Cardiac septum (tissue), 1 donor: ENCODE data around the gene KNDC1. TPM values are rescaled to one million over a fixed set of nuclear protein-coding genes. Genes with fewer than 3 reads are reported as not detected.
"Not testable (repeated sequence)": the region's sequence is repeated elsewhere in the genome, so short reads cannot be mapped to it uniquely, and the experiment has no call there.

Source experiments
- DNase-seq: peaks from one replicate; pipeline ENCODE4 v3.0.0-alpha.2; 2020; ENCODE audit warnings: low spot score
- intact Hi-C: fragments of 100-400 bp; cut with DNase I; formaldehyde crosslinking; loops from one replicate; pipeline ENCODE4 v1.14.0; 2022
- long read RNA-seq: library from polyadenylated mRNA; unstranded; transcript quantifications from one replicate; pipeline ENCODE4 v2.0.0, GENCODE V29; 2021
- total RNA-seq: library from RNA; stranded (reverse); fragmentation: NEBNext Ultra II Directional; extraction: Animal tissue kit (Norgen Biotek cat#: 25700); gene quantifications from one replicate; pipeline ENCODE4 v1.2.1, GENCODE V29; 2021
- donor health status: DM: no; HTN: no; CAD: no.

KNDC1 gene, protein sequence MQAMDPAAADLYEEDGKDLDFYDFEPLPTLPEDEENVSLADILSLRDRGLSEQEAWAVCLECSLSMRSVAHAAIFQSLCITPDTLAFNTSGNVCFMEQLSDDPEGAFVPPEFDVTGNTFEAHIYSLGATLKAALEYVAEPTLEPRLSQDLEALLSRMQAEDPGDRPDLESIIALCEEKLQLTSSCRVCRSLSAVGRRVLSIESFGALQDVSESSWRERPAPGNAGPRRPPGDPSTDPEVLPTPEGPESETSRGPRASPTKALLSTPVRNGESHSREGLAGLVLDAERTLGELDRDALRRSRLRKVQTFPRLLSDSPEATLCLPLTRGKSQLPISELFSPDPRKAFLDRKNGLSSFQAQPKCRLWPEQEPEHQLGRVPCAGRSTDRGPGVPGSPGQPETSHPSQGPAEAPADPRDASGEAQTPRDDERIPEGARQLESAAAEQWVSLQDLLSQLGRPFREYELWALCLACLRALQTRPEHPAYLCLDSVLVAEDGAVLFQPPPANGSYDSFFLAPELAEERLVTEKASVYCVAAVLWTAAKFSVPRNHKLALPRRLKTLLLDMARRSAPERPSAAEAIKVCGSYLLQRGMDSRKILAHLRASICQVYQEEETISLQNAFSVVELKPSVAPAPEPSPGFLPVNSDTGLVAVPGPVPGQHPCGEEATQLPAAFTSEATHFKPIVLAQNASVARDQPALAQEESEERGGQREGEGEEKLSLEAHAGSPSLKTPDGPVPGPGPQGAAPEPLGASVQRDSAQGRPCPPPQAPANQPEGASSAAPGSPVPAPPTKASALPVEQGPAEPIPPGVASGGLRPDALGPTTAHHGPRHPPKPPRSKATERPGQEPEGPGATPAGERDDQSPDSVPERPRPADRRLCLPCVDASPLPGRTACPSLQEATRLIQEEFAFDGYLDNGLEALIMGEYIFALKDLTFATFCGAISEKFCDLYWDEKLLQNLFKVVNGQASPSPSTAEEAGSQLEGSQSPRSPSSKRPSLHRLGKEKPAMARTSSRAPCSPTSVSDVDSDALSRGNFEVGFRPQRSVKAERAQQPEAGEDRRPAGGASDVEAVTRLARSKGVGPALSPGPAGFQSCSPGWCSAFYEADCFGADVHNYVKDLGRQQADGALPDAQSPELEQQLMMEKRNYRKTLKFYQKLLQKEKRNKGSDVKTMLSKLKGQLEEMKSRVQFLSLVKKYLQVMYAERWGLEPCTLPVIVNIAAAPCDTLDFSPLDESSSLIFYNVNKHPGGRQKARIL (N-terminal part only)
- 0.05 TPM for total RNA-seq
- long read RNA-seq: 0 reads

GRCh38 chr10:133159950-133160825 is at the start of gene KNDC1:
KNDC1 (plus strand) TSS chr10:133160219; CDS start chr10:133160468, 249 bp downstream.
- intact Hi-C loops: no loop called here
- peak; percentile 57 for DNase-seq

DNA sequence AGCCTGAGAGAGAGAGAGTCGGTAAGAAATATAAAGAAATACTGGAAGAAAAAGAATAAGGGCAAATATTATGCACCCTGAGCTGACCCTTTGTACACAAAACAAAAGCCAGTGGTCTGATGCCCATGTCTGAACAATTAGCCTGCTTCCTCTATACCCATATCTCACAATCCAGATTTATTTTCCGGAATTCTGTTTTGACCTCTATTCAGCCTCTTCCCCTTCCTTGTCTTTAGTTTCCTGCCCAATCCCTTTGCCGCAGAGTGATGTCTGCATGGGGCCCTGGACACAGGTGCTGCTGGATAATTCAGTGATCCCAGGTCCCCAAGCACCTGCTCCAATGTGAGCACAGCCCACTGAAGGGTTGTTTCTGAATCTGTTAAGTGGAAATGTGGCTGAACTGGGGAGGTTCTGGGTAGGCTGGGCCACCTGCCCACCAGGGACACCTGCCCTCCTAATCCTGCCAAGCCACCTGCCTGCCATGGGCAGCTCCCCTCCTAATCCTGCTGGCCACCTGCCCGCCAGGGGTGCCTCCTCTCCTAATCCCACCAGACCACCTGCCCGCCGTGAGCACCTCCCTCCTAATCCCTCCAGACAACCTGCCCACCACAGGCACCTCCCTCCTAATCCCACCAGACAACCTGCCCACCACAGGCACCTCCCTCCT is 49.3 kb upstream of the KNDC1 start:
- intact Hi-C loops: no loop called here
- no peak for DNase-seq

DNA sequence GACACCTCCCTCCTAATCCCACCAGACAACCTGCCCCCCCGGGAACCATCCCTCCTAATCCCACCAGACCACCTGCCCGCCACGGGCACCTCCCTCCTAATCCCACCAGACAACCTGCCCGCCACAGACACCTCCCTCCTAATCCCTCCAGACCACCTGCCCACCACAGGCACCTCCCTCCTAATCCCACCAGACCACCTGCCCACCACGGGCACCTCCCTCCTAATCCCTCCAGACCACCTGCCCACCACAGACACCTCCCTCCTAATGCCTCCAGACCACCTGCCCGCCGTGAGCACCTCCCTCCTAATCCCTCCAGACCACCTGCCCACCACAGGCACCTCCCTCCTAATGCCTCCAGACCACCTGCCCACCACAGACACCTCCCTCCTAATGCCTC is 48.4 kb upstream of the KNDC1 start:
- intact Hi-C loops, DNase-seq: not testable (repeated sequence)

DNA sequence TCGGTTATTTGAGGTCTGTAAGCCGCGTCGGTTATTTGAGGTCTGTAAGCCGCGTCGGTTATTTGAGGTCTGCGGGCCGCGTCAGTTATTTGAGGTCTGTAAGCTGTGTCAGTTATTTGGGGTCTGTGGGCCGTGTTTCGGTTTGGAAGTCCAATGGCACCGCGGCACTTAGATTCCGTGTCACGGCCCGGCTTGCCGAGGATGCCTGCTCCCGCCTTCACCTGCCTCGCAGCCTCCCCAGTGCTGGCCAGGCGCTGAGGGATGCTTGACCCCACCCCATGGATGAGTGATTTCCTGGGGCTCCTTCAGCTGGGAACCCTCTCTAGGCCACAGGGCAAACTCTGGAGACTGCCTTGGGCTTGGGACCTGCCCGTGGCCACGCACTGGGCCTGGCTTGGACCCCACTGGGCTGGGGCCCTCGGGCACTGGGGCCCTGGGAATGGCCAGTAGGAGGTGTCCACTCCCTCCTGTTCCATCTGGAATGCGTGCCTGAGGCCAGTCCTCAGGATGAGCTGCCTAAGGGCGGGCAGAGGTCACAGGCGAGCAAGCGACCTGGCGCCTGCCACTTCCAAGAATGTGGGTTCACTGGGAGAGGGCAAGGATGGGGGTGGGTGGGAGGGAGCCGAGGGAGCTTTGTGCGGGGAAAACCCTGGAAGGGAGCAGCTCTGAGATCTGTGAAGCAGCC is 46.7 kb upstream of the KNDC1 start:
- DNase-seq: no peak
- intact Hi-C loops: no loop called here

- intact Hi-C loops: no loop called here
- no peak for DNase-seq
Observed at GRCh38 chr10:133113847-133114246, 46.2 kb upstream of the KNDC1 start.

- intact Hi-C loops: no loop called here
- DNase-seq: no peak
Observed at GRCh38 chr10:133114251-133114650, 45.8 kb upstream of the KNDC1 start.

DNA sequence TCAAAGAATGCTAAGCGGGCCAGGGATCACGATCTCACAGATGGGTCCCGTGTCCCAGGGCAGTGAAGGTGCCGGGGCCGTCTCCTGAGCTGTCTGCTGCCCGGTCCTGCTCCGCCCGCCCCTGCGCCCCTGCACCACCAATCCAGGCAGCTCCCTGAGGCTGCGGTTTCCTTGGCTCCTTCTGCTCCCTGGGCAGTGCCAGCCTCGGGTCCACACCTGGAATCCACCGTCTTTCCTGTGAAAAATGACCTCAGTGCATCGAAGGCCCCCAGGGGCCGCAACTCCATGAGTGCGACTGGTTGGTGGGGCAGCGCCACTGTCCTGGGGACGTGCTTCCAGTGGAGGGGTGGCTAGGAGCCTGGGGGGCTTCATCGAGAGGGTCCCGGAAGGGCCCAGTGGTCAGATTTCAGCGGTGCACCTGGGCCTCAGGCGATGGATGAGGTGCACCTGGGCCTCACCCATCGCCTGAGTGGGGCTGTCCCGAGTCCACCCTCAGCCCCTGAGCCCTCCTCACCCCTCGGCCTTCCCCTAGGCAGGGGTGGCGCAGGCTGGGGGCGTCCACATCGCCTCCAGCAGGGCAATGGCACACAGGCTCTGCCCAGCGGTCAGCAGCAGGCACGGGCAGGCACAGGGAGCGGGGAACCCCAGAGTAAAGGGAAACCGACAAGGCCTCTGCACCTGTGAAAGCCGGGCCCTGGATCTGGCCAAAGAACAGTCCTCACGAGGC is 45.1 kb upstream of the KNDC1 start:
- no peak for DNase-seq
- intact Hi-C loops: no loop called here

GRCh38 chr10:133115453-133115842 is 44.6 kb upstream of the KNDC1 start:
- intact Hi-C loops: no loop called here
- no peak for DNase-seq

DNA sequence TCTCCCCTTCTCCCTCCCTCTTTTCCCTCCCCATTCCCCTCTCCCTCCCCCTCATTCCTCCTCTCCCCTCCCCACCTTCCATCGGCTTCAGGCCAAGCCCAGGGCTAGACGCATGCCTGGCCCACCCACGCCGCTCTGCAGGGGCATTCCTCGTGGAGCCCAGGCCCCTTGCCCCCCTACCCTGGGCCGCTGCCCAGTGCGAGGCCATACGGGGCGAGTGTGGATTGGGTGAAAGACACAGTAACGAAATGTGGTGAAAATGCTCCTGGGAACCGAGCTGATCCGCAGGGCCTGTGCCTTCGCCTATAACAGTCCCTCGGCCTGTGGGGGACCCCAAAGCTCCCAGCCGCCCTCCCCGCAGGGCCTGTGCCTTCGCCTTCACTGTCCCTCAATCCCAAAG is 44.0 kb upstream of the KNDC1 start:
- intact Hi-C loops: no loop called here
- no peak for DNase-seq

GRCh38 chr10:133116455-133116854 is 43.6 kb upstream of the KNDC1 start:
- no peak for DNase-seq
- intact Hi-C loops: no loop called here

DNA sequence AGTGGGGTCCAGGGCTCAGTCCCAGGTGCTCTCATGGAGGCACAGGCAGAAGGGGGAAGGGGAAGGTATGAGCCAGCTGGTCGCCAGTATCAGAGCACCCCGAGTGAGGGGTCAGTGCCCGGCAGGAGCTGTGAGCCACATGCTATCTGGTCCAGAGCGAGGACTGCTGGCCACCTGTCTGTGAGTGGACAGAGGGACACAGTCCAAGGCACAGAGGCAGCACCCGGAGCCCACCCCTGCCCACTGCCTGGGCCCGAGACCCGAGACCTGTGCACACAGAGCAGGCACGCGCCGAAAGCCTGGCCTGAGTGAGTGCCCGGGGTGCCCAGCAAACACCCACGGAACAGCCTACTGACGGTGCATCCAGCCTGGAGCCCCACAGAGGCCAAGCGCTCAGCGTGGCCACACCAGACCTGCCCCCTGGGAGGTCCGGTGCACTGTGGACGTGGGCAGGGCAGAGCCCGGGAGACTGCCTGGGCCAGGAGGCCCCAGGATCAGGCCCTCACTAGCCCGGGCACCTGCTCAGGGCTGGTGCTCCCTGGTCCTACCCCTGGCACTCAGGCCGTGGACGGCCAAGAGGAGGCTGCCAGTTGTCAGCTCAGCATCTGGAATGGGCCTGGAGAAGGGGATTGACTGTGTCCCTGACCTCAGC is 42.9 kb upstream of the KNDC1 start:
- intact Hi-C loops: no loop called here
- DNase-seq: no peak

GRCh38 chr10:133117688-133118071 is 42.3 kb upstream of the KNDC1 start:
- intact Hi-C loops: no loop called here
- peak; percentile 84 for DNase-seq

DNA sequence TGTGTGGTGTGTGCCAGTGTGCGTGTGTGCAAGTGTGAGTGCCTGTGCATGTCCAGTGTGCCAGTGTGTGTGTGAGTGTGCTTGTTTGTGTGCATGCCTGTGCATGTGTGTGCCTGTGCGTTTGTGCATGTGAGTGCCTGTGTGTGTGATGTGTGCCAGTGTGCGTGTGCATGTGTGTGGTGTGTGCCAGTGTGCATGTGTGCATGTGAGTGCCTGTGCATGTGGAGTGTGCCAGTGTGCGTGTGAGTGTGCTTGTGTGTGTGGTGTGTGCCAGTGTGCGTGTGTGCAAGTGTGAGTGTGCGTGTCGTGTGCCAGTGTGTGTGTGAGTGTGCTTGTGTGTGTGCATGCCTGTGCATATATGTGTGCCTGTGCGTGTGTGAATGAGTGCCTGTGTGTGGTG is 38.5 kb upstream of the KNDC1 start:
- DNase-seq: no peak
- intact Hi-C loops: no loop called here

- no peak for DNase-seq
- intact Hi-C loops: loop anchor here (2.0 kb wide), 1 partner anchor 284 kb away; no protein-coding TSS in a partner anchor
Observed at GRCh38 chr10:133122171-133122935, 37.7 kb upstream of the KNDC1 start.

- DNase-seq: no peak
- intact Hi-C loops: loop anchor here (2.0 kb wide), 1 partner anchor 284 kb away; no protein-coding TSS in a partner anchor
Observed at GRCh38 chr10:133123050-133123745, 36.8 kb upstream of the KNDC1 start.
